ENCODE results near the gene PLEKHS1. TPM values are rescaled to one million over a fixed set of nuclear protein-coding genes. Genes with fewer than 3 reads are reported as not detected.

Gene PLEKHS1
- total RNA-seq, 1 experiment from 2014 or later: not detected

- no peaks in the 10 kb centered on the region for H3K23me2 ChIP-seq (ENCODE audit: insufficient read length, low read depth, low read length, poor library complexity, severe bottlenecking)
- H3K4me1 Mint-ChIP-seq: peaks cover 8% of the 10 kb centered on the region in 2 experiments
- no peaks in the 10 kb centered on the region for H3K79me1 ChIP-seq (ENCODE audit: insufficient read depth, low read depth, low read length, poor library complexity, severe bottlenecking)
- no peak overlapping the region for H2AK5ac ChIP-seq (ENCODE audit: insufficient read length, low read length)
- H2BK15ac ChIP-seq (ENCODE audit: low read depth, low read length): no peak overlapping the region
- H3K36me3 Mint-ChIP-seq (ENCODE audit: insufficient read depth in 1 of 3, low read depth in 3 of 3): no peaks in the 10 kb centered on the region
- WGBS (ENCODE audit: extremely low coverage, insufficient read length, low lambda C conversion rate): no CpG with 5 or more reads among the region's 8 CpGs
- H4K20me1 ChIP-seq (ENCODE audit: control insufficient read depth, insufficient read depth, insufficient read length): no peaks in the 10 kb centered on the region
- no peak overlapping the region for H4K91ac ChIP-seq (ENCODE audit: insufficient read length, low read depth, low read length)
- no peak overlapping the region for H2BK20ac ChIP-seq (ENCODE audit: low read depth, low read length, poor library complexity, severe bottlenecking)
- no peak overlapping the region for H3K4ac ChIP-seq (ENCODE audit: low read depth, low read length)
- H3K79me2 ChIP-seq (ENCODE audit: insufficient read depth, low read length): no peaks in the 10 kb centered on the region
- H4K5ac ChIP-seq (ENCODE audit: insufficient read length, low read depth, low read length): no peak overlapping the region
- DNase-seq: no peak
- no peak for TF ChIP-seq CTCF (conservative IDR thresholded peaks at IDR 0.05)
- H3K4me3 Mint-ChIP-seq: no peak overlapping the region
- no peaks in the 10 kb centered on the region for H3K27me3 ChIP-seq (ENCODE audit: insufficient read depth, low read length)
- no peaks in the 10 kb centered on the region for H3K9me3 Mint-ChIP-seq
- H3K4me2 ChIP-seq (ENCODE audit: insufficient read depth, insufficient read length, low read length): no peak overlapping the region
- no peak overlapping the region for H3K14ac ChIP-seq (ENCODE audit: insufficient read depth, low read length)
- H3K18ac ChIP-seq (ENCODE audit: insufficient read length, low read depth, low read length): no peak overlapping the region
- H2BK5ac ChIP-seq (ENCODE audit: insufficient read length, low read length): no peak overlapping the region
- H3K27me3 Mint-ChIP-seq (ENCODE audit: low read depth): peaks cover 4% of the 10 kb centered on the region
- H3K9ac ChIP-seq (ENCODE audit: extremely low read depth, insufficient read length, low read length): no peak overlapping the region
- no peak overlapping the region for H3K56ac ChIP-seq (ENCODE audit: insufficient read length, low read depth, low read length)
- H3K27ac ChIP-seq (ENCODE audit: insufficient read length, low read depth, low read length): no peak overlapping the region
- H2AFZ ChIP-seq (ENCODE audit: low read length): no peak overlapping the region
- H3K9me3 ChIP-seq (ENCODE audit: control insufficient read depth, low read depth, low read length): no peaks in the 10 kb centered on the region
- no peak overlapping the region for H3T11ph ChIP-seq (ENCODE audit: low read length)
- H2BK120ac ChIP-seq (ENCODE audit: low read depth, low read length, poor library complexity, severe bottlenecking): no peak overlapping the region
- H3K23ac ChIP-seq (ENCODE audit: insufficient read length, low read depth, low read length): no peak overlapping the region
- H2BK12ac ChIP-seq (ENCODE audit: insufficient read length, low read depth, low read length): no peak overlapping the region
- H3K27ac Mint-ChIP-seq: no peak overlapping the region
- no peak overlapping the region for H4K8ac ChIP-seq (replicated peaks; ENCODE audit: insufficient read length, low read depth, low read length)
- H3K4me1 ChIP-seq (ENCODE audit: insufficient read depth, low read length): no peaks in the 10 kb centered on the region
These were observed 31.7 kb downstream of the PLEKHS1 start for GRCh38 chr10:113782986-113783704.
